Activated CD4-positive, alpha-beta T cell treated with anti-CD3 and anti-CD28 coated beads for 36 hours (primary cell): ENCODE data around the gene ZNF735. TPM values are rescaled to one million over a fixed set of nuclear protein-coding genes. Genes with fewer than 3 reads are reported as not detected.
"Not testable (repeated sequence)": the region's sequence is repeated elsewhere in the genome, so short reads cannot be mapped to it uniquely, and the experiment has no call there.

Experiments used
- ATAC-seq: fragments of 200-7000 bp; cut with Tn5 transposase; one replicate; pipeline ENCODE4 v1.10.0; 2021; ENCODE audit warnings: mild to moderate bottlenecking, moderate library complexity
- CTCF ChIA-PET: fragments of 350-600 bp; sonication (Branson Sonifier 250); formaldehyde crosslinking; loops from one replicate; lab custom pipeline; 2021; ENCODE audit warnings: antibody characterized with exemption; lab: Charles Lee
- POLR2A ChIA-PET: fragments of 350-600 bp; sonication (Branson Sonifier 250); formaldehyde crosslinking; loops from one replicate; lab custom pipeline; 2021; ENCODE audit warnings: antibody characterized with exemption, inconsistent platforms; lab: Charles Lee
- DNase-seq: peaks from one replicate; pipeline ENCODE4 v3.0.0-alpha.2; 2020
- H3K27ac Mint-ChIP-seq: one replicate; pipeline ENCODE4 v1.8.0; 2021; ENCODE audit warnings: mixed read lengths
- H3K27me3 Mint-ChIP-seq: one replicate; pipeline ENCODE4 v1.8.0; 2021; ENCODE audit warnings: mixed read lengths
- H3K36me3 Mint-ChIP-seq: one replicate; pipeline ENCODE4 v1.8.0; 2021; ENCODE audit warnings: low read depth, mixed read lengths
- H3K4me1 Mint-ChIP-seq: one replicate; pipeline ENCODE4 v1.8.0; 2021; ENCODE audit warnings: mixed read lengths
- H3K4me3 Mint-ChIP-seq: one replicate; pipeline ENCODE4 v1.8.0; 2021; ENCODE audit warnings: mild to moderate bottlenecking, moderate library complexity, mixed read lengths
- H3K9me3 Mint-ChIP-seq: one replicate; pipeline ENCODE4 v1.8.0; 2021; ENCODE audit warnings: low read depth, mixed read lengths
- intact Hi-C, 2 experiments: fragments of 100-400 bp; cut with DNase I in 1 of 2; cut with micrococcal nuclease in 1 of 2; formaldehyde crosslinking; loops; one replicate each; pipeline versions ENCODE4 v1.14.2 to v1.15.1; 2022 to 2024; cut with DNase I, micrococcal nuclease
- total RNA-seq, 2 experiments: library from RNA; stranded (reverse); gene quantifications; one replicate each; pipeline ENCODE4 v1.2.3, GENCODE V29; 2021

ZNF735 gene
- total RNA-seq, 2 experiments from 2014 or later, result not detected

DNA sequence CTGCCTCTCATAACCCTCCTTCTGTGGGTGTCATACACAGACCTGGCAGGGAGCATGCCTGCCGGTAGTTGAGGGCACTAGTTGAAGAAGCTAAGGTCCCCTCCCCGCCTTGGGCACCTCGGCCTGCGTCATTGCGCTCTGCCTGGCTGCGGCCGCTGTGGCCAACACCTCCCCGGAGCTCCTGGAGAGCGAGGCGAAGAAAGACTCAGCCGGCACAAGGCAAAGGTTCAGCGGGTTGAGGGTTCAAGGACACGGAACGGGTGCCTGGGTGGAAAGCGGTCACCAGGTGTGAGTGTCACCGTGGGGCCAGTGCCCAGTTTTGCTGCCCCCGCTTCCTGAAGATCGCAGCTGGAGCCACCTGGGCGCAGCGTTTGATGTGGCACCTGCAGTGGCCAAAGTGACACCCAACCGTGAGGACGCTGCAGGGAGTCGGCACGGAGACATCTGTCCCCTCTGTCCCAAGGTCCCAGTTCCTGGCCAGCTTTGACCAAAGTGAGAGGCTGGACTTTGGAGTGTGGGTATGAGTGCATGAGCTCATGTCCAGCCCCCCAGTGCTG is 14.8 kb upstream of the ZNF735 start:
- ATAC-seq, result no peak
- H3K4me3 Mint-ChIP-seq, result no peak overlapping the region
- no peaks in the 10 kb centered on the region for H3K4me1 Mint-ChIP-seq
- H3K27me3 Mint-ChIP-seq, result no peaks in the 10 kb centered on the region
- ChIA-PET POLR2A (no interaction called here), CTCF (no interaction called here)
- no peak overlapping the region for H3K27ac Mint-ChIP-seq
- intact Hi-C loops, result no loop called here
- H3K36me3 Mint-ChIP-seq, result no peaks in the 10 kb centered on the region
- no peak for DNase-seq
- peaks cover 9% of the 10 kb centered on the region for H3K9me3 Mint-ChIP-seq

- ChIA-PET POLR2A (no interaction called here), CTCF (no interaction called here)
- ATAC-seq (no peak), DNase-seq (no peak)
- Mint-ChIP-seq H3K36me3 (no peaks in the 10 kb centered on the region), H3K4me1 (no peaks in the 10 kb centered on the region), H3K4me3 (no peak overlapping the region), H3K27me3 (no peaks in the 10 kb centered on the region), H3K9me3 (peaks cover 9% of the 10 kb centered on the region), H3K27ac (no peak overlapping the region)
- intact Hi-C loops, result no loop called here
Observed at GRCh38 chr7:64192775-64193174, 14.2 kb upstream of the ZNF735 start.

- DNase-seq, intact Hi-C loops, H3K27ac Mint-ChIP-seq, CTCF ChIA-PET, H3K36me3 Mint-ChIP-seq, ATAC-seq, H3K27me3 Mint-ChIP-seq, H3K4me3 Mint-ChIP-seq, H3K4me1 Mint-ChIP-seq, POLR2A ChIA-PET: not testable (repeated sequence)
- peaks cover 40% of the 10 kb centered on the region for H3K9me3 Mint-ChIP-seq
Observed at GRCh38 chr7:64219710-64220298, 12.8 kb downstream of the ZNF735 start.

DNA sequence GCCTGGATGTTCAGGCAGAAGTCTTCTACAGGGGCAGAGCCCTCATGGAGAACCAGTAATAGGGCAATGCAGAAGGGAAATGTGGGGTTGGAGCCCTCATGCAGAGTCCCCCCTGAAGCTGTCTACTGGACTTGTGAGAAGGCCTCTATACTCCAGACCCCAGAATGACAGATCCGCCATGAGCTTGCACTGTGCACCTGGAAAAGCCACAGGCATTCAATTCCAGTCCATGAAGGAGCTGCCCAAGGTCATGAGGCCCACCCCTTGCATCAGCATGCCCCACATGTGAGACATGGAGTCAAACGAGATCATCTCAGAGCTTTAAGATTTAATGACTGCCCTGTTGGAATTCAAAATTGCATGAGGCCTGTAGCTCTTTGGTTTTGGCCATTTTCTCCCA is 16.4 kb downstream of the ZNF735 start:
- no peak for ATAC-seq
- CTCF ChIA-PET, result no interaction called here
- POLR2A ChIA-PET, result no interaction called here
- DNase-seq, result no peak
- Mint-ChIP-seq H3K36me3 (peaks cover 4% of the 10 kb centered on the region), H3K4me3 (no peak overlapping the region), H3K9me3 (peaks cover 41% of the 10 kb centered on the region), H3K4me1 (no peaks in the 10 kb centered on the region), H3K27ac (no peak overlapping the region), H3K27me3 (no peaks in the 10 kb centered on the region)
- intact Hi-C loops, result no loop called here

- H3K4me3 Mint-ChIP-seq, H3K27ac Mint-ChIP-seq, H3K4me1 Mint-ChIP-seq, ATAC-seq, DNase-seq, H3K36me3 Mint-ChIP-seq, intact Hi-C loops, POLR2A ChIA-PET, CTCF ChIA-PET, H3K27me3 Mint-ChIP-seq: not testable (repeated sequence)
- H3K9me3 Mint-ChIP-seq, result peaks cover 35% of the 10 kb centered on the region
Observed at GRCh38 chr7:64228174-64228573, 21.2 kb downstream of the ZNF735 start, which contains the start of gene ZNF679. Gene ZNF679, plus strand, starts transcription at chr7:64228474. Its CDS starts 20,644 bp downstream, at chr7:64249118.

DNA sequence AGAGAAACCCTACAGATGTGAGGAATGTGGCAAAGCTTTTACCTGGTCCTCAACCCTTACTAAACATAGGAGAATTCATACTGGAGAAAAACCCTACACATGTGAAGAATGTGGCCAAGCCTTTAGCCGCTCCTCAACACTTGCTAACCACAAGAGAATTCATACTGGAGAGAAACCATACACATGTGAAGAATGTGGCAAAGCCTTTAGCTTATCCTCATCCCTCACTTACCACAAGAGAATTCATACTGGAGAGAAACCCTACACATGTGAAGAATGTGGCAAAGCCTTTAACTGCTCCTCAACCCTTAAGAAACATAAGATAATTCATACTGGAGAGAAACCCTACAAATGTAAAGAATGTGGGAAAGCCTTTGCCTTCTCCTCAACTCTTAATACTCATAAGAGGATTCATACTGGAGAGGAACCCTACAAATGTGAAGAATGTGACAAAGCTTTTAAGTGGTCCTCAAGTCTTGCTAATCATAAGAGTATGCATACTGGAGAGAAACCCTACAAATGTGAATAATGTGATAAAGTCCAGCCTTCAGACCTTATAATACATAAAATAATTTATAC is 59.4 kb downstream of the ZNF735 start:
- intact Hi-C loops, result no loop called here

More for the DNA sequence above, 59.4 kb downstream of the ZNF735 start:
- DNase-seq (no peak), ATAC-seq (no peak)
- ChIA-PET POLR2A (interaction anchor here (0.7 kb wide), 1 partner anchor 204 kb away, joined by 3 read pairs; no protein-coding TSS in a partner anchor), CTCF (no interaction called here)
- Mint-ChIP-seq H3K4me3 (no peak overlapping the region), H3K4me1 (no peaks in the 10 kb centered on the region), H3K27me3 (no peaks in the 10 kb centered on the region), H3K9me3 (peaks cover 30% of the 10 kb centered on the region), H3K27ac (no peak overlapping the region), H3K36me3 (peaks cover 12% of the 10 kb centered on the region)

Other genes with a start within 250 kb of the ZNF735 start
- gene ZNF722, start 208.4 kb upstream of the ZNF735 start, total RNA-seq, result not detected
- gene ZNF727, start 161.8 kb upstream of the ZNF735 start, total RNA-seq, result 1 to 10 TPM in 1 of 2 experiments, under 1 TPM in 1; 0.84 to 1.1 TPM
- not detected for gene ZNF679, start 21.3 kb downstream of the ZNF735 start, total RNA-seq
- 10 to 100 TPM; 23.5 to 25.5 TPM for gene ZNF736, start 106.8 kb downstream of the ZNF735 start, total RNA-seq